Tibial artery (tissue), 4 donors: ENCODE results near the gene MACF1.

Source experiments
- DNase-seq, 2 donors: peaks; one replicate each; pipeline ENCODE4 v3.0.0-alpha.2; 2019
- H3K27ac ChIP-seq, 2 donors: fragments of 200-600 bp; sonication (generic) in 1 of 2; 1 replicate in 1 of 2; 2 replicates in 1 of 2; pipeline ENCODE4 v1.5.1; 2018 to 2019; ENCODE audit warnings: mild to moderate bottlenecking in 1 of 2
- H3K27me3 ChIP-seq, 2 donors: fragments of 200-600 bp; sonication (generic) in 1 of 2; one replicate each; pipeline versions ENCODE4 v1.5.1 to v1.6.0; 2016 to 2019
- H3K36me3 ChIP-seq, 3 donors: fragments of 200-600 bp; sonication (generic) in 2 of 3; one replicate each; pipeline ENCODE4 v1.5.1; 2016 to 2019; ENCODE audit warnings: mild to moderate bottlenecking in 2 of 3
- H3K4me1 ChIP-seq, 4 donors: fragments of 200-600 bp; sonication (generic) in 2 of 4; 1 replicate in 3 of 4; 2 replicates in 1 of 4; pipeline ENCODE4 v1.5.1; 2016 to 2019
- H3K4me3 ChIP-seq, 2 donors: fragments of 200-600 bp; sonication (generic) in 1 of 2; 1 replicate in 1 of 2; 2 replicates in 1 of 2; pipeline ENCODE4 v1.5.1; 2018 to 2019; ENCODE audit warnings: mild to moderate bottlenecking in 2 of 2
- H3K9me3 ChIP-seq, 3 donors: fragments of 200-600 bp; sonication (generic) in 1 of 3; one replicate each; pipeline ENCODE4 v1.5.1; 2016 to 2019
- CTCF ChIP-seq, 2 experiments: fragments of 200-600 bp in 1 of 2; fragments of 450-650 bp in 1 of 2; IDR thresholded peaks; one replicate each; pipeline ENCODE4 v1.5.1; 2017 to 2019; ENCODE audit warnings: antibody characterized with exemption in 2 of 2, mild to moderate bottlenecking in 1 of 2, moderate library complexity in 1 of 2
- intact Hi-C: fragments of 100-400 bp; cut with DNase I; formaldehyde crosslinking; loops from one replicate; pipeline ENCODE4 v1.15.0; 2023; ENCODE audit warnings: low total_unique reads

MACF1 gene

GRCh38 chr1:39292401-39292800, 87.9 kb downstream of the MACF1 start:
- Histone ChIP-seq H3K9me3 (no peaks in the 10 kb centered on the region), H3K4me1 (peaks cover 0 to 9% (median under 1%) of the 10 kb centered on the region in 4 donors), H3K4me3 (no peak overlapping the region), H3K27ac (no peak overlapping the region), H3K36me3 (peaks cover 69 to 81% (median 74%) of the 10 kb centered on the region in 3 donors), H3K27me3 (no peaks in the 10 kb centered on the region)
- DNase-seq, result no peak
- intact Hi-C loops, result no loop called here
- no peak for TF ChIP-seq CTCF (IDR thresholded peaks at IDR 0.05)

- Histone ChIP-seq H3K4me3 (no peak overlapping the region), H3K27ac (no peak overlapping the region), H3K4me1 (peaks cover 0 to 13% (median 3%) of the 10 kb centered on the region in 4 donors), H3K9me3 (no peaks in the 10 kb centered on the region), H3K36me3 (peaks cover 67 to 78% (median 73%) of the 10 kb centered on the region in 3 donors), H3K27me3 (no peaks in the 10 kb centered on the region)
- TF ChIP-seq CTCF (IDR thresholded peaks at IDR 0.05), result no peak
- intact Hi-C loops, result no loop called here
- DNase-seq, result no peak
Measured at GRCh38 chr1:39293375-39294070, 89.0 kb downstream of the MACF1 start.

GRCh38 chr1:39294531-39294930, 90.0 kb downstream of the MACF1 start:
- H3K4me3 ChIP-seq, result no peak overlapping the region
- H3K36me3 ChIP-seq, result peaks cover 67 to 79% (median 75%) of the 10 kb centered on the region in 3 donors
- no peak for DNase-seq
- no peak for TF ChIP-seq CTCF (IDR thresholded peaks at IDR 0.05)
- intact Hi-C loops, result no loop called here
- peak overlapping the region in 1 of 2 donors; percentile 3 for H3K27ac ChIP-seq
- no peaks in the 10 kb centered on the region for H3K9me3 ChIP-seq
- H3K4me1 ChIP-seq, result peaks cover 0 to 13% (median 3%) of the 10 kb centered on the region in 4 donors
- H3K27me3 ChIP-seq, result no peaks in the 10 kb centered on the region

- no peak for TF ChIP-seq CTCF (IDR thresholded peaks at IDR 0.05)
- intact Hi-C loops, result no loop called here
- Histone ChIP-seq H3K9me3 (no peaks in the 10 kb centered on the region), H3K4me1 (peaks cover 0 to 13% (median 3%) of the 10 kb centered on the region in 4 donors), H3K27me3 (no peaks in the 10 kb centered on the region), H3K36me3 (peaks cover 77 to 93% (median 88%) of the 10 kb centered on the region in 3 donors), H3K27ac (no peak overlapping the region), H3K4me3 (no peak overlapping the region)
- DNase-seq, result no peak
Measured at GRCh38 chr1:39295901-39296300, 91.4 kb downstream of the MACF1 start.

- TF ChIP-seq CTCF (IDR thresholded peaks at IDR 0.05), result no peak
- no peak for DNase-seq
- Histone ChIP-seq H3K4me3 (no peak overlapping the region), H3K9me3 (no peaks in the 10 kb centered on the region), H3K36me3 (peaks cover 78 to 97% (median 95%) of the 10 kb centered on the region in 3 donors), H3K27me3 (no peaks in the 10 kb centered on the region), H3K27ac (peak overlapping the region in 1 of 2 donors; percentile 14), H3K4me1 (peaks cover 0 to 13% (median 3%) of the 10 kb centered on the region in 4 donors)
- intact Hi-C loops, result no loop called here
Measured at GRCh38 chr1:39297551-39297950, 93.1 kb downstream of the MACF1 start.
